Thyroid gland (tissue), 4 donors: ENCODE data around the gene ATP5F1D. TPM values are rescaled to one million over a fixed set of nuclear protein-coding genes. Genes with fewer than 3 reads are reported as not detected.

Source experiments
- DNase-seq, 2 donors: peaks; one replicate each; pipeline ENCODE4 v3.0.0-alpha.2; 2019
- H3K27ac ChIP-seq, 3 donors: fragments of 200-600 bp; sonication (generic); 1 replicate in 2 of 3; 2 replicates in 1 of 3; pipeline ENCODE4 v1.5.1; 2016 to 2019; ENCODE audit warnings: mild to moderate bottlenecking in 1 of 3, moderate library complexity in 1 of 3
- H3K27me3 ChIP-seq: fragments of 200-600 bp; sonication (generic); one replicate; pipeline ENCODE4 v1.5.1; 2019
- H3K36me3 ChIP-seq, 2 donors: fragments of 200-600 bp; sonication (generic); one replicate each; pipeline ENCODE4 v1.5.1; 2016 to 2019
- H3K4me1 ChIP-seq, 2 donors: fragments of 200-600 bp; sonication (generic); one replicate each; pipeline ENCODE4 v1.5.1; 2017 to 2019
- H3K4me3 ChIP-seq, 3 donors: fragments of 200-600 bp; sonication (generic); replicated peaks in 1 of 3; 1 replicate in 2 of 3; 2 replicates in 1 of 3; pipeline ENCODE4 v1.5.1; 2016; ENCODE audit warnings: mild to moderate bottlenecking in 1 of 3
- H3K9me3 ChIP-seq: fragments of 200-600 bp; sonication (generic); one replicate; pipeline ENCODE4 v1.5.1; 2017
- POLR2A ChIP-seq, 2 donors: fragments of 450-650 bp; IDR thresholded peaks; one replicate each; pipeline ENCODE4 v1.6.1; 2017; ENCODE audit warnings: antibody characterized with exemption in 2 of 2, mild to moderate bottlenecking in 2 of 2, moderate library complexity in 1 of 2
- WGBS, 2 donors: methylation state at CpG; one replicate each; pipeline ENCODE4 v1.1.5; 2017; 5-methylcytosine and 5-hydroxymethylcytosine counted together
- intact Hi-C: fragments of 100-400 bp; cut with DNase I; formaldehyde crosslinking; loops from one replicate; pipeline ENCODE4 v1.15.1; 2023
- total RNA-seq, 4 donors: library from RNA; depleted of rRNA; stranded (reverse); fragments of >200 nt; gene quantifications; one replicate each; pipeline ENCODE4 v1.2.3, GENCODE V29; 2016
- TF ChIP-seq, protein P1 (sequence below), 6 experiments: fragments of 200-600 bp in 3 of 6; fragments of 450-650 bp in 3 of 6; sonication (generic) in 3 of 6; IDR thresholded peaks; one replicate each; pipeline ENCODE4 v1.5.1; 2016 to 2019; ENCODE audit warnings: antibody characterized with exemption in 6 of 6, mild to moderate bottlenecking in 2 of 6, inconsistent platforms in 1 of 6, moderate library complexity in 1 of 6

ATP5F1D gene
- total RNA-seq, 4 donors from 2014 or later: 39.2 to 182 (median 83.0) TPM

DNA sequence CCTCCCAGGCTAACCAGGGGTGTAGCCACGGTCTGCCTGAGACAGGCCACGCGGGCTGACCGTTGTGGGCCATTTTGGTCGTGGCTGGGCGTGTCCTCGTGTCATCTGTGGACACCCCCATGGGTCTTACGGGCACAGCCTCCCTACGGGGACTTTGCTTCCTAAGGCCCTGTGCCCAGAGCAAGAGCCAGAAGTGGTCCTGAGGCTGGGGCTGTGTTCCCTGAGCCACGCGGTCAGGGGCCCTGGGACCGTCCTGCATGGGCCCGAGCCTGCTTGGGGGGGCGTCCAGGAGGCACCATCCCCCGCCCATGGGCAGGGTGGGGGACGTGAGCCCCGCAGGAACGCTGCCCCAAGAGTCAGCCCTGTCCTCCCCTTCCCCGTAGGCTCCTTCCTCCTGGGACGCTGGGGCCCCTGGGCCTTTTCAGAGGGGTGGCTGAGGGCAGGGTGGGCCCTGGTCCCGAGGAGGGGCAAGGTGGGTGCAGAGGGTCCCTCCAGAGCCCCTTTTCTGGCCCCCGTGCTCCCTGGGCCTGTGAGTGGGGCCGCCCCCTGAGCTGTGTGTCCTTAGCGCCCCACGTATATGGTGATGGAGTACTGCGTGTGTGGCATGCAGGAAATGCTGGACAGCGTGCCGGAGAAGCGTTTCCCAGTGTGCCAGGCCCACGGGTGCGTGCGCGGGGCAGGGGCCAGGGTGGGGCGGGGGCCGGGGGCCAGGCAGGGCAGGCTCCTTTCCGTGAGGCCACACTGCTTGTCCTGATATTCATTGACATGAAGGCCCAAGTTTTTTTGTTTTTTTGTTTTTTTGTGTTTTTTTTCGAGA, 22.6 kb upstream of the ATP5F1D start:
- intact Hi-C loops: no loop called here
- Histone ChIP-seq H3K4me1 (peaks cover 21 to 40% of the 10 kb centered on the region in 2 donors), H3K27ac (peak overlapping the region in 2 of 3 donors; percentile 28 to 39), H3K36me3 (peaks cover 35 to 36% of the 10 kb centered on the region in 2 donors), H3K4me3 (no peak overlapping the region), H3K27me3 (no peaks in the 10 kb centered on the region), H3K9me3 (no peaks in the 10 kb centered on the region)
- no peak for TF ChIP-seq POLR2A (IDR thresholded peaks at IDR 0.05)
- TF ChIP-seq, protein P1, sequence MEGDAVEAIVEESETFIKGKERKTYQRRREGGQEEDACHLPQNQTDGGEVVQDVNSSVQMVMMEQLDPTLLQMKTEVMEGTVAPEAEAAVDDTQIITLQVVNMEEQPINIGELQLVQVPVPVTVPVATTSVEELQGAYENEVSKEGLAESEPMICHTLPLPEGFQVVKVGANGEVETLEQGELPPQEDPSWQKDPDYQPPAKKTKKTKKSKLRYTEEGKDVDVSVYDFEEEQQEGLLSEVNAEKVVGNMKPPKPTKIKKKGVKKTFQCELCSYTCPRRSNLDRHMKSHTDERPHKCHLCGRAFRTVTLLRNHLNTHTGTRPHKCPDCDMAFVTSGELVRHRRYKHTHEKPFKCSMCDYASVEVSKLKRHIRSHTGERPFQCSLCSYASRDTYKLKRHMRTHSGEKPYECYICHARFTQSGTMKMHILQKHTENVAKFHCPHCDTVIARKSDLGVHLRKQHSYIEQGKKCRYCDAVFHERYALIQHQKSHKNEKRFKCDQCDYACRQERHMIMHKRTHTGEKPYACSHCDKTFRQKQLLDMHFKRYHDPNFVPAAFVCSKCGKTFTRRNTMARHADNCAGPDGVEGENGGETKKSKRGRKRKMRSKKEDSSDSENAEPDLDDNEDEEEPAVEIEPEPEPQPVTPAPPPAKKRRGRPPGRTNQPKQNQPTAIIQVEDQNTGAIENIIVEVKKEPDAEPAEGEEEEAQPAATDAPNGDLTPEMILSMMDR (IDR thresholded peaks at IDR 0.05): no peak
- DNase-seq: no peak
- 86 to 95% methylated on average over 20 to 35 of the region's 37 CpGs for WGBS, 2 donors

DNA sequence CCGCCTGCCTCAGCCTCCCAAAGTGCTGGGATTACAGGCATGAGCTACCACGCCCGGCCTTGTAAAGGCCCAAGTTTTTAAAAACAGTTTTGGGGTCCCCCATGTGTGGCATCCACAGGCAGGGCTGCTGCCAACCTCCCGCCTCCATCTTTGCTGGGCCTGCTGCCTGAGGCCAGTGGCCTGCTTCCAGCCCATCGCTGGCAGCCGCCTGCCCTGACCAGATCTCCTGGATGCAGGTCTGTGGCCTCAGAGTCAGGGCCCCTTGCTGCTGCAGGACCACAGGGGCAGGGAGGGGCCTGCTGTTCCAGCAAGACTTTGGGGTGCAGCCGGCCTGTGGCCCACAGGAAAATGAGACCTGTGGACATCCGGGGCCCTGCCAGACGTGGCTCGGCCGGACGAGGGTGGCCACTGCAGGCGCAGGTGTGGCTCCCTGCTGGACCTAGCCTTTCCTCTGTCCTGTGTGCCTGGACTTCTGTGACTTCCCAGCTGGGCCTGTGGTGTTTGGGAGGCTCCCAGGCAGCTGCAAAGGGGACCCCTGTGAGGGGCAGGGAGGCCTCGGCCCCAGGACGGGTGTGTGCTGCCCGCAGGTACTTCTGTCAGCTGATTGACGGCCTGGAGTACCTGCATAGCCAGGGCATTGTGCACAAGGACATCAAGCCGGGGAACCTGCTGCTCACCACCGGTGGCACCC, 21.6 kb upstream of the ATP5F1D start:
- intact Hi-C loops: no loop called here
- Histone ChIP-seq H3K9me3 (no peaks in the 10 kb centered on the region), H3K4me1 (peaks cover 12 to 30% of the 10 kb centered on the region in 2 donors), H3K27me3 (no peaks in the 10 kb centered on the region), H3K27ac (no peak overlapping the region), H3K36me3 (peaks cover 40 to 43% of the 10 kb centered on the region in 2 donors), H3K4me3 (no peak overlapping the region)
- WGBS, 2 donors: 91 to 94% methylated on average over 10 to 16 of the region's 19 CpGs
- DNase-seq: no peak
- TF ChIP-seq, protein P1 (IDR thresholded peaks at IDR 0.05): no peak
- no peak for TF ChIP-seq POLR2A (IDR thresholded peaks at IDR 0.05)

DNA sequence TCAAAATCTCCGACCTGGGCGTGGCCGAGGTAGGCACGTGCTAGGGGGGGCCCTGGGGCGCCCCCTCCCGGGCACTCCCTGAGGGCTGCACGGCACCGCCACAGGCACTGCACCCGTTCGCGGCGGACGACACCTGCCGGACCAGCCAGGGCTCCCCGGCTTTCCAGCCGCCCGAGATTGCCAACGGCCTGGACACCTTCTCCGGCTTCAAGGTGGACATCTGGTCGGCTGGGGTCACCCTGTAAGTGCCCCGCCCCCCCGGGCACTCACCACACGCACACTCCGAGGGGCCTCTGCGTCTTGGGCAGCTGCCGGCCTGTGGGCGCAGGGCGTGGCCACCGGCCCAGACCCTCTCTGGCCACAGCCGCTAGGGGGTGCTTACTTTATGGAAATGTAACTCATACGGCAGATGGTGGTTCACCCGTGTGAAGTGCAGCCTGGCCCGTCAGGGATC, 21.0 kb upstream of the ATP5F1D start:
- Histone ChIP-seq H3K4me3 (no peak overlapping the region), H3K9me3 (no peaks in the 10 kb centered on the region), H3K36me3 (peaks cover 40 to 43% of the 10 kb centered on the region in 2 donors), H3K4me1 (peaks cover 6 to 24% of the 10 kb centered on the region in 2 donors), H3K27me3 (no peaks in the 10 kb centered on the region), H3K27ac (no peak overlapping the region)
- TF ChIP-seq POLR2A (IDR thresholded peaks at IDR 0.05): no peak
- TF ChIP-seq, protein P1 (IDR thresholded peaks at IDR 0.05): no peak
- intact Hi-C loops: no loop called here
- DNase-seq: no peak
- WGBS, 2 donors: 92 to 100% methylated on average over 2 to 7 of the region's 33 CpGs

DNA sequence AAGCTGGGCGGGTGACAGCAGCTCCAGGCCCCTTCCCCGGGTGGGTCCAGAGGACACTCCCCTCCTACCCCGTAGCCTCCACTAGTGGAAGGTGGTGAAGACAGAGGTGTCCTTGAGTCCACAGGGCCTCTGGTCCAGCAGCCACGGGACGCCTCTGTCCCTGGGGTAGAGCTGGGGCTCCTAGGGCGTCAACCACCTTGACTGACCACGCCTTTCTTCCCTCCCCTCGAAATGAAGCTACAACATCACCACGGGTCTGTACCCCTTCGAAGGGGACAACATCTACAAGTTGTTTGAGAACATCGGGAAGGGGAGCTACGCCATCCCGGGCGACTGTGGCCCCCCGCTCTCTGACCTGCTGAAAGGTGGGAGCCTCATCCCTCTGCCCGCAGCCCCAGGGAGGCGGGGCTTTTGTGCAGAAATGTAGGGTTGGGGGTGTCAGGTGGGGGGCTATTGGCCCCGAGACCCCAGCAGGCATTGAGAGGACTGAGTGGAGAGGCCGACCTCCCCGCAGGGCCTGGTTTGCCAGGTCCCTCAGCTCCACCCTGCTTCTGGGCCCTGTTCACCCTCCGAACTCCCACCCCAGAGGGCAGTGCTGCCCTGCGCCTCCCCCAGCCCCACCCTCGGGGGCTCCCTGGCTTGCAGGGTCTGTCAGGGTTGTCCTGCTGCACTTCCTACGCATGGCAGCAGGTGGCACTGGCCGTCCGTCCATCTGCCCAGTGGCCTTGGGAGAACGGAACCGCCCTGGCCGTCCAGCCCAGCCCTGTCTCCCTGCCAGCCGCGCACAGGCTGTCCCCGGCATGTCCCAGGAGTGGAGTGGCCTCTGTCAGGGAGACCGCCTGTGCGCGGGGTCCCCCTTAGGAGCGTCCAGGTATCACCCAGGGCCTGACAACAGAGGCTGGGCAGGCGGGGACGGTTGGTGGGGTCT, 20.3 kb upstream of the ATP5F1D start:
- DNase-seq: peak; percentile 30 to 44
- H3K36me3 ChIP-seq: peaks cover 40 to 49% of the 10 kb centered on the region in 2 donors
- H3K27me3 ChIP-seq: no peaks in the 10 kb centered on the region
- H3K4me3 ChIP-seq: no peak overlapping the region
- no peak overlapping the region for H3K27ac ChIP-seq
- TF ChIP-seq, protein P1 (IDR thresholded peaks at IDR 0.05): peak in 5 of 6 experiments; percentile 18 to 55 (median 25)
- no peak for TF ChIP-seq POLR2A (IDR thresholded peaks at IDR 0.05)
- WGBS, 2 donors: 78 to 89% methylated on average over 18 to 35 of the region's 38 CpGs
- H3K9me3 ChIP-seq: no peaks in the 10 kb centered on the region
- intact Hi-C loops: no loop called here
- H3K4me1 ChIP-seq: peaks cover 0 to 17% of the 10 kb centered on the region in 2 donors
